HG03460 (cell line): ENCODE results near the gene HSD3B7.

Source experiments
- ATAC-seq: cut with Tn5 transposase; IDR thresholded peaks from one replicate; pipeline ENCODE4 v1.9.1; 2021; ENCODE audit not compliant: unreplicated experiment

The HSD3B7 gene

GRCh38 chr16:30956601-30957455 is 28.2 kb upstream of the HSD3B7 start:
- ATAC-seq = peak; percentile 47

- ATAC-seq = peak; percentile 78
Observed at GRCh38 chr16:30957456-30958174, 27.4 kb upstream of the HSD3B7 start, which contains the start of gene SETD1A. Gene SETD1A, plus strand, starts transcription at chr16:30957754. Its CDS starts 978 bp downstream, at chr16:30958732.

GRCh38 chr16:30958175-30959079 is 26.6 kb upstream of the HSD3B7 start:
- ATAC-seq = peak; percentile 32

- ATAC-seq = no peak
Observed at GRCh38 chr16:30961384-30961783, 23.6 kb upstream of the HSD3B7 start.

GRCh38 chr16:30963925-30964511 is 21.0 kb upstream of the HSD3B7 start:
- ATAC-seq = no peak

- no peak for ATAC-seq
Observed at GRCh38 chr16:30964574-30965226, 20.3 kb upstream of the HSD3B7 start.

GRCh38 chr16:30965436-30965835 is 19.6 kb upstream of the HSD3B7 start:
- ATAC-seq = no peak

- no peak for ATAC-seq
Observed at GRCh38 chr16:30966033-30966619, 18.9 kb upstream of the HSD3B7 start.

- ATAC-seq = no peak
Observed at GRCh38 chr16:30967795-30968194, 17.2 kb upstream of the HSD3B7 start.

- no peak for ATAC-seq
Observed at GRCh38 chr16:30969246-30969842, 15.7 kb upstream of the HSD3B7 start.

- ATAC-seq = no peak
Observed at GRCh38 chr16:30971298-30971697, 13.7 kb upstream of the HSD3B7 start.

- no peak for ATAC-seq
Observed at GRCh38 chr16:30972872-30973271, 12.1 kb upstream of the HSD3B7 start.

- ATAC-seq = no peak
Observed at GRCh38 chr16:30974348-30974747, 10.7 kb upstream of the HSD3B7 start.

- ATAC-seq = no peak
Observed at GRCh38 chr16:30976486-30976885, 8.5 kb upstream of the HSD3B7 start.

- ATAC-seq = no peak
Observed at GRCh38 chr16:30977502-30977901, 7.5 kb upstream of the HSD3B7 start.

- ATAC-seq = no peak
Observed at GRCh38 chr16:30979170-30980022, 5.6 kb upstream of the HSD3B7 start.

- no peak for ATAC-seq
Observed at GRCh38 chr16:30980023-30980371, 5.0 kb upstream of the HSD3B7 start.

- ATAC-seq = no peak
Observed at GRCh38 chr16:30980434-30980833, 4.6 kb upstream of the HSD3B7 start.

GRCh38 chr16:30980959-30981358 is 4.0 kb upstream of the HSD3B7 start:
- ATAC-seq = no peak
